ENCODE results near the gene PDILT. TPM values are rescaled to one million over a fixed set of nuclear protein-coding genes. Genes with fewer than 3 reads are reported as not detected.

Gene PDILT
- total RNA-seq, 4 donors from 2014 or later, result not detected

DNA sequence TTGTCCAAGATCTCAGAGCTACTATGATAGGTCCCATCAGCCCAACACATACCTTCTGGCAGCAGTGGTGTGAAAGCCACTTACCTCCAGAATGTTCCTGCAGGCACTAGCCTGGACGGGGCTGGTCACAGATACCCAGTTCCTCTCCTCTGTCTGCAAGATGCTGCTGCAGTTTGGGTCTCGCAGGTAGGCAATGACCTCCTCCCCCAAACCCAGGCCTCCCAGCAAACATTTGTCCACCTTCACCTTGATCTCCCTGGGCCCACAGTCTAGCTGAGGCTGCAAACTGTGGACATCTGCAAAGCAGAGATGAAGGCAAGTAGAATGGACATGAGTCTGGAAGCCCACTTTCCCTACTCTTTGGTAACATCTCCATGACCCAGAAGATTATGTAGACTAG lies 84.4 kb downstream of the PDILT start:
- Histone ChIP-seq H3K9me3 (no peaks in the 10 kb centered on the region), H3K4me3 (no peak overlapping the region), H3K36me3 (no peaks in the 10 kb centered on the region), H3K27me3 (no peaks in the 10 kb centered on the region), H3K27ac (replicated peaks in 1 of 4) (no peak overlapping the region), H3K4me1 (no peaks in the 10 kb centered on the region)
- intact Hi-C loops (cut with DNase I), result loop anchor here (10.0 kb wide), 1 partner anchor 65 kb away; no protein-coding TSS in a partner anchor
- WGBS, result 68% methylated on average over 2 of the region's 2 CpGs
- TF ChIP-seq EP300 (IDR thresholded peaks at IDR 0.05), result no peak
- no peak for DNase-seq (ENCODE audit: extremely low spot score)

DNA sequence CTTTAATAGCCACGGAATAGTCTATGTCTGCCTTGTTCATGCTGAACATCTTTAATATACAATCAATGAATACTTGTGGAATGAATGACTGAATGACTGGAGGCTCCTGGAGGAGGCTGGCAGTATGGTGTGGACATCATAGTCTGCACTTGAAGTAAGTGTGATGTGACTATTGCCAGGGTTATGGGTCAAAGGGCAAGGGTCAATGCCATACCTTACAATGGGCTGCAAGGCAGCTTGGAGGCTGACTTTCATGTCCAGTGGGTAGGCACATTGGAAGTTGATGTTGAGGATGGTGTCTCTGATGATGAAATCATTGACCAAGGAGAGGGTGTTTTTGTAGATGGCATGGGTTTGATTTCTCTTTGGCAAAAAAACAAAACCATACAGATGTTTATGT lies 85.1 kb downstream of the PDILT start:
- no peak overlapping the region for H3K27ac ChIP-seq (replicated peaks in 1 of 4)
- intact Hi-C loops (cut with DNase I), result no loop called here
- no peaks in the 10 kb centered on the region for H3K27me3 ChIP-seq
- H3K9me3 ChIP-seq, result no peaks in the 10 kb centered on the region
- H3K4me1 ChIP-seq, result no peaks in the 10 kb centered on the region
- WGBS, result 81% methylated on average over 1 of the region's 1 CpG
- no peak overlapping the region for H3K4me3 ChIP-seq
- no peak for DNase-seq (ENCODE audit: extremely low spot score)
- H3K36me3 ChIP-seq, result no peaks in the 10 kb centered on the region
- TF ChIP-seq EP300 (IDR thresholded peaks at IDR 0.05) (no peak), POLR2A (IDR thresholded peaks at IDR 0.05; ENCODE audit: low read depth) (no peak), POLR2AphosphoS5 (IDR thresholded peaks at IDR 0.05) (no peak)
- TF ChIP-seq, protein P1, sequence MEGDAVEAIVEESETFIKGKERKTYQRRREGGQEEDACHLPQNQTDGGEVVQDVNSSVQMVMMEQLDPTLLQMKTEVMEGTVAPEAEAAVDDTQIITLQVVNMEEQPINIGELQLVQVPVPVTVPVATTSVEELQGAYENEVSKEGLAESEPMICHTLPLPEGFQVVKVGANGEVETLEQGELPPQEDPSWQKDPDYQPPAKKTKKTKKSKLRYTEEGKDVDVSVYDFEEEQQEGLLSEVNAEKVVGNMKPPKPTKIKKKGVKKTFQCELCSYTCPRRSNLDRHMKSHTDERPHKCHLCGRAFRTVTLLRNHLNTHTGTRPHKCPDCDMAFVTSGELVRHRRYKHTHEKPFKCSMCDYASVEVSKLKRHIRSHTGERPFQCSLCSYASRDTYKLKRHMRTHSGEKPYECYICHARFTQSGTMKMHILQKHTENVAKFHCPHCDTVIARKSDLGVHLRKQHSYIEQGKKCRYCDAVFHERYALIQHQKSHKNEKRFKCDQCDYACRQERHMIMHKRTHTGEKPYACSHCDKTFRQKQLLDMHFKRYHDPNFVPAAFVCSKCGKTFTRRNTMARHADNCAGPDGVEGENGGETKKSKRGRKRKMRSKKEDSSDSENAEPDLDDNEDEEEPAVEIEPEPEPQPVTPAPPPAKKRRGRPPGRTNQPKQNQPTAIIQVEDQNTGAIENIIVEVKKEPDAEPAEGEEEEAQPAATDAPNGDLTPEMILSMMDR (IDR thresholded peaks at IDR 0.05), result no peak

DNA sequence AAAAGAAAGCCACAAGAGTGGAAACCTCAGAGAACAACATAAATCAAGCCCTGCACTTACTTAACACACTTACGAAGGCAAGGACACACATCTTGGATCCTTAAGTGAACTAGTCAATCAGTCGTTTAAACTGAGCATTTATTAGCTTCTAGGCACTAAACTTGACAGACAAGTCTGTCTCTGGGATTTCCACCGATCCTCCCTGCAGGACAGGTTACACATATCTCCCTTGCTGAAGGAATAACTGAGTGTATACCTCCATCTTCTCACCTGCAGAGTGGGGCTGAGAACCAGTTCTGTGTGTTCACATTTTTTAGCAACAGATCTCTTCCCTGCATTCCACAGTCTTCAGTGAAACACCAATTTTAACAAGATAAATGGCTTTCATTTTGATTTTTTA lies 86.1 kb downstream of the PDILT start:
- no peak for TF ChIP-seq POLR2AphosphoS5 (IDR thresholded peaks at IDR 0.05)
- TF ChIP-seq, protein P1 (IDR thresholded peaks at IDR 0.05), result no peak
- TF ChIP-seq POLR2A (IDR thresholded peaks at IDR 0.05; ENCODE audit: low read depth), result no peak
- TF ChIP-seq EP300 (IDR thresholded peaks at IDR 0.05), result no peak
- 71% methylated on average over 3 of the region's 3 CpGs for WGBS
- no peaks in the 10 kb centered on the region for H3K27me3 ChIP-seq
- no peaks in the 10 kb centered on the region for H3K4me1 ChIP-seq
- no peak for DNase-seq (ENCODE audit: extremely low spot score)
- H3K27ac ChIP-seq (replicated peaks in 1 of 4), result no peak overlapping the region
- no peak overlapping the region for H3K4me3 ChIP-seq
- intact Hi-C loops (cut with DNase I), result no loop called here
- H3K9me3 ChIP-seq, result no peaks in the 10 kb centered on the region
- no peaks in the 10 kb centered on the region for H3K36me3 ChIP-seq

DNA sequence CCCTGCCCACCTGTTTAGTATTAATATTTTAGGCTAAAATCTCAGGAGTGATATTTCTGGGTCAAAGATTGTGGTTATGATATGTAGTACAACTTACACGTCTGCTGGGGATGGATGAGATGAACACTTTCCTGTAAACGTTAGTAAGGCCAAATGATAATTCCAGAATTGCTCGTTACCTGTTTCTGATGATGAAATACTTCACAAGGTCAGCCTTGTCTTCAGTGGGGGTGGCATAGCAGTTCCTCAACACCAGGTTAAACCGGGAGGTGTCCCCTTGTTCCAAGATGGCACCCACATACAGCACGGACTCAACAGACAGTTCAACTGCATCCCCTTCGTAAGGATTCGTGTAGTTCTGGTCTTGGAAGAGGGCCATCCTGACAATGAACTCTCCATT lies 86.5 kb downstream of the PDILT start:
- Histone ChIP-seq H3K9me3 (no peaks in the 10 kb centered on the region), H3K27me3 (no peaks in the 10 kb centered on the region), H3K4me3 (no peak overlapping the region), H3K4me1 (no peaks in the 10 kb centered on the region), H3K27ac (replicated peaks in 1 of 4) (no peak overlapping the region), H3K36me3 (no peaks in the 10 kb centered on the region)
- no peak for DNase-seq (ENCODE audit: extremely low spot score)
- 73% methylated on average over 7 of the region's 7 CpGs for WGBS
- intact Hi-C loops (cut with DNase I), result no loop called here
- TF ChIP-seq EP300 (IDR thresholded peaks at IDR 0.05) (no peak), POLR2AphosphoS5 (IDR thresholded peaks at IDR 0.05) (no peak), POLR2A (IDR thresholded peaks at IDR 0.05; ENCODE audit: low read depth) (no peak)
- TF ChIP-seq, protein P1 (IDR thresholded peaks at IDR 0.05), result no peak

DNA sequence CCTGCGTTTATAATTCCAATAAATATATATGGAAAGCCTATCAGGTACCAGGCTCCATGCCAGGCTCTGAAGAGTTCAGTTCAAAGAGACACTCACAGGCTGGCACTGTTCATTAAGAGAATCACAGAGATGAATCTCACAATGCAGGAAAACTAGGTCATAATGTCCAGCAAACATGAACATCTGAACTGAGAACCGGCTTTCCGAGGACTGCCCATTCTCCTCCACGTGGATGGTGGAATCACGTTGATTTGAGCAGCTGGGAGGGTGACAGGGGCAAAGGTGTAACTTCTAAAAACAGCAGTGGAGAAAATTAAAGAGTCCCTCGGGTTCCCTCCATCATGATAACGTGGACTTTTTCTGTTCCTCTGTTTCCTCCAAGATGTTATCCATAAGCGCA lies 87.4 kb downstream of the PDILT start:
- intact Hi-C loops (cut with DNase I), result no loop called here
- WGBS, result 68% methylated on average over 8 of the region's 8 CpGs
- no peak overlapping the region for H3K27ac ChIP-seq (replicated peaks in 1 of 4)

More for the DNA sequence above, 87.4 kb downstream of the PDILT start:
- no peaks in the 10 kb centered on the region for H3K9me3 ChIP-seq
- no peak overlapping the region for H3K4me3 ChIP-seq
- no peaks in the 10 kb centered on the region for H3K27me3 ChIP-seq
- H3K4me1 ChIP-seq, result no peaks in the 10 kb centered on the region
- no peaks in the 10 kb centered on the region for H3K36me3 ChIP-seq
- TF ChIP-seq EP300 (IDR thresholded peaks at IDR 0.05) (no peak), POLR2A (IDR thresholded peaks at IDR 0.05; ENCODE audit: low read depth) (no peak), POLR2AphosphoS5 (IDR thresholded peaks at IDR 0.05) (no peak)
- TF ChIP-seq, protein P1 (IDR thresholded peaks at IDR 0.05), result no peak
- DNase-seq (ENCODE audit: extremely low spot score), result no peak

Data from esophagus muscularis mucosa (tissue), 4 donors.